Measurements from ENCODE around the gene PNPLA2.
A peak's percentile ranks its signal among the peaks of the same experiment; 100 is the strongest.

Gene PNPLA2

GRCh38 chr11:786235-787083 is 32.3 kb upstream of the PNPLA2 start:
- no peak for DNase-seq

GRCh38 chr11:787084-787675 is 31.5 kb upstream of the PNPLA2 start:
- no peak for DNase-seq

GRCh38 chr11:788009-788640 is 30.6 kb upstream of the PNPLA2 start:
- DNase-seq, result no peak

GRCh38 chr11:788953-789940 is 29.5 kb upstream of the PNPLA2 start:
- no peak for DNase-seq

- DNase-seq, result peak; percentile 43
Observed at GRCh38 chr11:789943-790342, 28.8 kb upstream of the PNPLA2 start, which contains the start of gene CEND1. TSS of gene CEND1 (minus strand) at chr11:790090. CDS start at chr11:788576, 1,514 bp downstream.

GRCh38 chr11:790721-791564 is 27.8 kb upstream of the PNPLA2 start:
- DNase-seq, result no peak

GRCh38 chr11:791658-792534 is 26.8 kb upstream of the PNPLA2 start:
- DNase-seq, result no peak

GRCh38 chr11:792535-792821 is 26.2 kb upstream of the PNPLA2 start:
- no peak for DNase-seq

GRCh38 chr11:792873-793272 is 25.8 kb upstream of the PNPLA2 start:
- no peak for DNase-seq

GRCh38 chr11:793556-793955 is 25.2 kb upstream of the PNPLA2 start:
- no peak for DNase-seq

GRCh38 chr11:794013-794765 is 24.5 kb upstream of the PNPLA2 start:
- DNase-seq, result no peak

- no peak for DNase-seq
Observed at GRCh38 chr11:794766-795633, 23.7 kb upstream of the PNPLA2 start.

GRCh38 chr11:795634-796564 is 22.8 kb upstream of the PNPLA2 start:
- DNase-seq, result peak; percentile 77

GRCh38 chr11:796565-797295 is 22.0 kb upstream of the PNPLA2 start:
- DNase-seq, result no peak

- peak; percentile 75 for DNase-seq
Observed at GRCh38 chr11:797296-798092, 21.2 kb upstream of the PNPLA2 start.

GRCh38 chr11:798093-798713 is 20.5 kb upstream of the PNPLA2 start, which contains the start of gene SLC25A22:
TSS of gene SLC25A22 (minus strand) at chr11:798281. CDS start at chr11:795006, 3,275 bp downstream.
- peak; percentile 87 for DNase-seq
